Spleen (tissue), 7 donors: Measurements from ENCODE around the gene INO80.

Experiments used
- CTCF ChIP-seq, 11 experiments: fragments of 200-600 bp in 7 of 11; fragments of 450-650 bp in 4 of 11; sonication (generic) in 4 of 11; IDR thresholded peaks in 8 of 11; conservative IDR thresholded peaks in 3 of 11; 1 replicate in 7 of 11; 2 replicates in 4 of 11; pipeline versions ENCODE4 v1.4.0 to v1.8.0; 2016 to 2021; ENCODE audit warnings: antibody characterized with exemption in 11 of 11, inconsistent platforms in 4 of 11, mild to moderate bottlenecking in 1 of 11
- POLR2A ChIP-seq, 3 donors: fragments of 450-650 bp; IDR thresholded peaks; one replicate each; pipeline ENCODE4 v1.5.1; 2017; ENCODE audit warnings: antibody characterized with exemption in 3 of 3, mild to moderate bottlenecking in 1 of 3
- POLR2AphosphoS5 ChIP-seq, 3 donors: sonication (generic); formaldehyde crosslinking; IDR thresholded peaks; one replicate each; pipeline ENCODE4 v1.5.1; 2017; ENCODE audit warnings: antibody characterized with exemption in 3 of 3
- donor health status: DM: no; HTN: no; CAD: no; lungs with moderate emphysema.
- donor health status: DM: no; HTN: no; CAD: no.
- donor health status: DM: no; HTN: no; CAD: no.

GRCh38 chr15:40978562-40978961, 137.5 kb downstream of the INO80 start:
- TF ChIP-seq CTCF (IDR thresholded peaks at IDR 0.05 in 8 of 11, conservative IDR thresholded peaks at IDR 0.05 in 3 of 11): no peak
- no peak for TF ChIP-seq POLR2AphosphoS5 (IDR thresholded peaks at IDR 0.05)
- no peak for TF ChIP-seq POLR2A (IDR thresholded peaks at IDR 0.05)
